Ishikawa (cell line): ENCODE data around the gene TANC2.

ENCODE experiments used
- RAD21 ChIP-seq: IDR thresholded peaks from 2 replicates; pipeline ENCODE4 v1.6.1; 2012; ENCODE audit warnings: low read depth
- TAF1 ChIP-seq: IDR thresholded peaks from 2 replicates; pipeline ENCODE4 v1.6.1; 2012; ENCODE audit warnings: low read depth, mild to moderate bottlenecking

- TF ChIP-seq RAD21 (no peak), TAF1 (no peak)
Measured at GRCh38 chr17:62987136-62987535, 21.1 kb downstream of the TANC2 start.
